Measurements from ENCODE around the gene RHBDD2.
"Not testable (repeated sequence)": the region's sequence is repeated elsewhere in the genome, so short reads cannot be mapped to it uniquely, and the experiment has no call there.

RHBDD2 gene

DNA sequence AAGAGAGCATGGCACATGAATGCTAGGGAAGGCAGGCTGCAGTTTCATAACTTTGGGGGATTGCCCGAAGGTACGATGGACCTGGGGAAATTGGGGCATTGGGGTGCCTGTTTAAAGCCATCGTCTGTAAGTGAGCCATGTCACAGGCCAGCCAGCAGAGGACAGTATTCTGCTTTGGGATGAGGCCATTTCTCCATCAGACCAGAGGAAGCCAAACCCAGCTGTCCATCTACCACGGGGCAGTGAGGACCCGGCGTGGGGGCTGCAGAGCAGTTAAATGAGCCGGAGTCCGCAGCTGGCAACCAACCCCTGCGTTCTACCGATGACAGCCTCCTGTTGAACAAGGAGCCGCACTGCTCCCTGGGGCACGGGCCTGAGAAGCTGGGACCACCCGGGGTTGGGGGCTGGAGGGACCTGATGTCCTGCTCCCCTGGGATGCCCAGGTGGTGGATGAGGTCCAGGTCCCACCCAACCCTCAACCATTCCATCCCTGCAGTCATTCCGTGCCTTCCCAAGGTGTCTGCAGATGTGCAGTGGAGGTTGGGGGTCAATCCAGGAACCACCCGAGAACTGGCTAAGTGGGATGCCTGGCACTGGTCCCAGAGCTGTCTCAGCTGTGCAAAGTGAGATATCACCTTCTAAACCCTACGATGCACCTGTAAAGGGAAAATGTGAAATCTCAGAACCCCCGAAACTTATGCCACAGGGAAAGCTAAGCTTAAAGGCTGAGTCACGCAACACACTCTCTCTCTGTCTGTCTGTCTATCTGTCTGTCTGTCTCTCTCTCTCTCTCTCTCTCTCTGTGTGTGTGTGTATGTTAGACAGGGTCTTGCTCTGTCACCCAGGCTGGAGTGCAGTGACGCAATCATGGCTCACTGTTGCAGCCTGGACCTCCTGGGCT is 12.1 kb upstream of the RHBDD2 start:
- DNase-seq (ENCODE audit: low read depth in 2 of 2): peak in 1 of 2 donors; percentile 13

DNA sequence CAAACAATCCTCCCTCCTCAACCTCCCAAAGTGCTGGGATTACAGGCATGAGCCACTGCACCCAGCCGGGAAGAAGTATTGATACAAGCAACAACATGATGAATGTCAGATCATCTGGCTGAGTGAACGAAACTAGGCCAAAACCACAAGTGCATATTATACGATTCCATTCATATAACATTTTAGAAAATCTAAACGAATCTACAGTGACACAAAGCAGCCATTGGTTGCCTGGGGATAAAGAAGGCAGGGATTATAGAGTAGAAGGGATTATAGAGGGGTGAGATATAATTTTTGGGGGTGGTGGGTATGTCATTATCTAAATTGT is 11.5 kb upstream of the RHBDD2 start:
- DNase-seq (ENCODE audit: low read depth in 2 of 2): no peak

DNA sequence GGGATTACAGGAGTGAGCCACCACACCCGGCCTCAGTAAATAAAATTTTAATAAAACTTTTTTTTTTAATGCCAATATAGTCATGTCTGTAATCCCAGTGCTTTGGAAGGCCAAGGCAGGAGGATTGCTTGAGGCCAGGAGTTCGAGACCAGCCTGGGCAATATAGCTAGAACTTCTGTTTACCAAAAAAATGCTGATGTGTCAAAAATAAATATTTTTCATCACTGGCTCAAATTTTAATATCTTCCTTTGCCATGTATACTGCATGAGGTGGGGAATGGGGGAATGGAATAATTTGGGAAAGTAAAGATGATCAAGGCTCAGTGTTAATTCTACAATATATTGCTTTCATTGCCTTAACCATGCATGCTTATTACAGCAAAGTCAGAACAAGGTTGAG is 10.7 kb upstream of the RHBDD2 start:
- no peak for DNase-seq (ENCODE audit: low read depth in 2 of 2)

DNA sequence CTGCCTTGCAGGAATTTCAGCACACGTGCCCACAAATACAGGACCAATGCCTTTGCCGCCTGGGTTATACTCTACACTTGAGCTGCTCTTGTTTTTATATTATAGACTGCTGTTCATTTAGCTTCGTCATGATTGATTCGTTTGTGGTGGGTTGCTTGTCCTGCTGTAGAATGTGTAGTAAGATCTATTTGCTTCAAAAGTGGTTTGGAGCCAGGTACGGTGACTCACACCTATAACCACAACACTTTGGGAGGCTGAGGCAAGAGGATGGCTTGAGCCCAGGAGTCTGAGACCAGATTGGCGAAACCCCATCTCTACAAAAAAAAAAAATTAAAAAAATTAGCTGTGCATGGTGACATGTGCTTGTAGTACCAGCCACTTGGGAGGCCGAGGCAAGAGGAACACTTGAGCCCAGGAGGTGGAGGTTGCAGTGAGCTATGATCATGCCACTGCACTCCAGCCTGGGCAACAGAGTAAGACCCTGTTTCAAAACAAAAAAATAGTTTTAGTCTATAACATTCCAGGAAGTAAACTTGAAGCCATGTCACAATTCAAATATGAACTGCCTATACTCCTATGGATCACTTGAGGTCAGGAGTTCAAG is 9.0 kb upstream of the RHBDD2 start:
- no peak for DNase-seq (ENCODE audit: low read depth in 2 of 2)

DNA sequence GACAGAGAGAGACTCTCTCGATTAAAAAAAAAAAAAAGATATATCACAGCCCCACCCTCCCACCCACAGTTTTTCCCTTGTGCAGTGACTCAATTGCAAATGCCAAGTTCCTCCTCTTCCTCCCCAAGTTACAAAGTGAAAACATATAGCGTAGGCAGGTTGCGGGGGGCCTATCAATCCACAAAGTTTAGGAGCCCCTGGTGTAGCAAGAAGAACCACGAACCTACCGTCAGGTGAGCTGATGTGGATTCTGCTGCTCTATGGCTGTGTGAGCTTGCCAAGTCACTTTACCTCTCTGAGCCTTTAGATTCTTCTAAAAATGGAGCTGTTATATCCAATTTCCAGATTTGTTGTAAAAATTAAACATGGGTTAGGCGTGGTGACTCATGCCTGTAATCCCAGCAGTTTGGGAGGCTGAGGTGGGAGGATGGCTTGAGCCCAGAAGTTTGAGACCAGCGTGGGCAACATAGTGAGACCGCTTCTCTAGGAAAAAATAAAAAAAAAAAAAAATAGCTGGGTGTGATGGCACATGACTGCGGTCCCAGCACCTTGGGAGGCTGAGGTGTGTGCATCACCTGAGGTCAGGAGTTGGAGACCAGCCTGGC is 8.2 kb upstream of the RHBDD2 start:
- no peak for DNase-seq (ENCODE audit: low read depth in 2 of 2)

DNA sequence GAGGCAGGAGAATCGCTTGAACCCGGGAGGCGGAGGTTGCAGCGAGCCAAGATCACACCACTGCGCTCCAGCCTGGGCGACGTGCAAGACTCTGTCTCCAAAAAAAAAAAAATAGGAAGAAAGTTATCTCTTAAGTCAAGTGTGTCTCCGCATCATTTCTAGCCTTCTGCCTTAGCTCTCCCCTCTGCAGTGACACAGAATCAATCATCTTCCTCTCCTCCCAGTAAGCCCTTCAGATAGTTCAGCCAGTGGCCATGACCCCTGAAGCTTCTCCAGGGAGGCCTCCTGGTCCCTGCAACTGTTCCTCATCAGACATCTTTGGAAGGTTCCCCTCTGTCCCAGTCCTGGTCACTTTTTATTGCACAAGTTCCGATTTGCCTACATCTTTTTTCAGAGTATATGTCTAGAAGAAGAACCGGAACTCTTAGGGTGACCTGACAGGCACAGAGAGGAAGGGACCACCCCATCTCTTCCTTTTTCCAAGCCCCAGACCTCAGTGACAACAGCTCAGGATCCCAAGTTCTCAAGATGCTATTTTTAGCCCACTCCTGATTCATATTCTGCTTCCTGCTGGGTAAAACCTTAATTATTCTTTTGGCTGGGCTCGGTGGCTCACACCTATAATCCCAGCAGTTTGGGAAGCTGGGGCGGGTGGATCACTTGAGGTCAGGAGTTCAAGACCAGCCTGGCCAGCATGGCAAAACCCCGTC is 6.6 kb upstream of the RHBDD2 start:
- no peak for DNase-seq (ENCODE audit: low read depth in 2 of 2)

DNA sequence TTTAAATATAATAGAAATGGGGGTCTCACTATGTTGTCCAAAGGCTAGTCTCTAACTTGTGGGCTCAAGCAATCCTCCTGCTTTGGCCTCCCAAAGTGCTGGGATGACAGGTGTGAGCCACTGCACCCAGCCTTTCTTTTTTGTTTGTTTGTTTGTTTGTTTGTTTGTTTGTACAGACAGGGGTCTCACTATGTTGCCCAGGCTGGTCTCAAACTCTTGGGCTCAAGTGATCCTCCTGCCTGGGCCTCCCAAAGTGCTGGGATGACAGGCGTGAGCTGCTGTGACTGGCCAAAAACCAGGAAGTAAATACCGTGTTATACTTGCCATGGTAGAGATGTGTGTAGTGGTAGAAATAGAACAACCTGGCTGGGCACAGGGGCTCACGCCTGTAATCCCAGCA is 4.7 kb upstream of the RHBDD2 start:
- DNase-seq (ENCODE audit: low read depth in 2 of 2): not testable (repeated sequence)

DNA sequence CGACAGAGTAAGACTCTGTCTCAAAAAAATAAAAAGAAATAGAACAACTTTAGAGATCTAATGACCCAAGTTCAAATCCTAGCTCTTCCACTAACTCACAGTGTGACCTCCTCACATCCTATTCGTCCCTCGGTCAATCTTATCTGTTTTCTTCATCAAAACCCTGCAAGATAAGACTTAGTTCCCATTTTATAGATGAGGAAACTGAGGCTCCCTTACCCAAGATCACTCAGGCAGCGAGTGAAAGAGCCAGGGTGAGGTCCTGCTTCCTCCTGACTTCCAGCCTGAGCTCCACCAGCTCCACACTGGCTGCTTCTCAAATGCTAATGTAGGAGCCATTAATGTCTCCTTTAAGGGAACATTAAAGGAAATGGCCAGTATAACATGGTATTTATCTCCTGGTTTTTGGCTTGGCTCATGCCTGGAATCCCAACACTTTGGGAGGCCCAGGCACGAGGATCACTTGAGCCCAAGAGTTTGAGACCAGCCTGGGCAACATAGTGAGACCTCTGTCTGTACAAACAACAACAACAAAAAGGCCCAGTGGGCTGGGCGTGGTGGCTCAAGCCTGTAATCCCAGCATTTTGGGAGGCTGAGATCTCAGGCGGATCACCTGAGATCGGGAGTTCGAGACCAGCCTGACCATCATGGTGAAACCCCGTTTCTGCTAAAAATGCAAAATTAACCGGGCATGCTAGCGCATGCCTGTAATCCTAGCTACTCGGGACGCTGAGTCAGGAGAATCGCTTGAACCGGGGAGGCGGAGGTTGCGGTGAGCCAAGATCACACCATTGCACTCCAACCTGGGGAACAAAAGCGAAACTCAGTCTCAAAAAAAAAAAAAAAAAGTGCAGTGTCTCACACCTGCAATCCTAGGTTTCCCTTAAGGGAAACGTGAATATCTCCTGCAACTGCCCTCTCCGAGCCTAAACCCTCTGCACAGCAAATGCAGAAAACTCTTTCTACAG is 3.4 kb upstream of the RHBDD2 start:
- DNase-seq (ENCODE audit: low read depth in 2 of 2): no peak

DNA sequence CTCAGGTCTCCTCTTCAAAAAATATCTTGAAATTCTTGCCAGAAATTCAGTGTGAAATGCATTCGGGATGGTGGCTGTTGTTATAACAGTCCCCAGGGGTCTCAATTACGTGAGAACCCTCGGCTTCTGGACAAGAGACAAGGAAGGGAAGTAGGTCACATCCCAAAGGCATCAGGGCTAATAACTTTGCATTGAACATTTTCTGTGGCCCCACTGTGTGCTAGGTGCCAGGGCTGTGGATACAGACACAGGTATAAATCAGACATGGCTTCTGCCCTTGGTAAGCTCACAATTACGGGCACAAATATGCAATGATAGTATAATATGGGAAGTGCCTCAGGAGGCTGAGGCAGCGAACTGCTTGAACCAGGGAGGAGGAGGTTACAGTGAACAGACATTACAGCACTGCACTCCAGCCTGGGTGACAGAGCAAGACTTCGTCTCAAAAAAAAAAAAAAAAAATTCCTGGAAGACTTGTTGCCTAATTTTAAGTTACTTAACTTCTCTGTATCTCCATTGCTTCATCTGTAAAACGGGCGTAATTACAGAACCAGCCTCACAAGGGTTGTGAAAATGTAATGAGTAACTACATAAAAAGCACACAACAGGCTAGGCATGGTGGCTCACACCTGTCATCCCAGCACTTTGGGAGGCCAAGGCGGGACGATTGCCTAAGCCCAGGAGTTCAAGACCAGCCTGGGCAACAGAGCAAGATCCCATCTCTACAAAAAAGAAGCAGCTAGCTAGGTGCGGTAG is 2.5 kb upstream of the RHBDD2 start:
- DNase-seq (ENCODE audit: low read depth in 2 of 2): no peak

DNA sequence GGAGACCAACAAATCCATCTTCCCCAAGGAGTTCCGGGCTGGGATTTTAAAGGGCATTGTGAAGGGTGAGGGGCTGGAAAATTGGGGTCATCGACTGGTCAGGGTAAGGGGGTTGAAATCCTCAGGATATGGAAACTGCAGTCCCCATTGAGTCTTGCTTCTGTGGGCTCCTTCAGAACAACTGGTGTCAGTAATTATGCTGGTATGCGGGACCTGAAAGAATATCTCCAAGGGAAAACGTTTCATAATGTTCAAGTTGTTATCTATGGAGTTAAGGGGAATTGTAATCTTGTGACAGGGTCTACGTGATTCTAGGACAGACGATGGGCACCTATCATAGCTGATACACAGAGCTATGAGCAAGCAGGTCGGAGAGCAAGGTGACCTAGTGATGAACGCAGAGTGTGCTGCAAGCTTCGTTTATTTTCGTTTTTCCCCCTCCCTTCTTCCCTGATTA is 494 bp upstream of the RHBDD2 start:
- no peak for DNase-seq (ENCODE audit: low read depth in 2 of 2)

DNA sequence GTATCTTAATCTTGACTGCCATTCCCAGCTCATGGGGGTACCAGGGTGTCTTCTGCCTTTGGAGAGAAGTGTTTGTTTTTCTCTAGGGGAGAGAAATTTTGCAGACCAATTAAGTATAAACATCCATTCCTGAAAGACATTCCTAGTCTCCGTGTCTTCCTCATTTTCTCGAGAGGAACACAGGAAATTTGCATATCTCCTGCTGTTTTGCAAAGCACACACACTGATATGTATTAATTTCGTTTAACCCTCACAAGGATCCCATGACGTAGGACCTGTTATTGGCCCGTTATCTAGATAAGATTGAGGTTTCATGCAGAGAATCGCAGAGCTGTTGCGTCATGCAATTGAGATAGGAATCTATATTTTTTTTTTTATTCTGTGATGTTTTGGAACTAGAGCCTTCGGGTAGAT is 944 bp downstream of the RHBDD2 start:
- no peak for DNase-seq (ENCODE audit: low read depth in 2 of 2)

DNA sequence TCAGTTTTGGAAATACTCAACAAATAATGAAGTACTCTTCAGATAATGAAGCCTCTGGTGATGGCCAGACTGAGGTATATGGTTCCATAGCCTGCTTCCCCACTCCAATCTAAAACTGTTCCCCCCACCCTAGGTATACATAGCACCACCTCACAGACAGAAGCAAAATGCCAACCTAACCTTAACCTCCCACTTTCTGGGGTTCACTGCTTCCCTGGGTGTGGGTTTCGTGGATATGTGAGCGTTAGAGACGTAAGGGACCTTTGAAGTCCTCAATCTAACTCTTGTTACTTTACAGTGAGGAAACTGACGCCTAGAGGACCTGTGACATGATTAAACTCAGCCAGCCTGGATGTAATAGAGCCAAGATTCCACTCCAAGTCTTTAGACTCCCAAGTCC is 1.4 kb downstream of the RHBDD2 start:
- no peak for DNase-seq (ENCODE audit: low read depth in 2 of 2)

DNA sequence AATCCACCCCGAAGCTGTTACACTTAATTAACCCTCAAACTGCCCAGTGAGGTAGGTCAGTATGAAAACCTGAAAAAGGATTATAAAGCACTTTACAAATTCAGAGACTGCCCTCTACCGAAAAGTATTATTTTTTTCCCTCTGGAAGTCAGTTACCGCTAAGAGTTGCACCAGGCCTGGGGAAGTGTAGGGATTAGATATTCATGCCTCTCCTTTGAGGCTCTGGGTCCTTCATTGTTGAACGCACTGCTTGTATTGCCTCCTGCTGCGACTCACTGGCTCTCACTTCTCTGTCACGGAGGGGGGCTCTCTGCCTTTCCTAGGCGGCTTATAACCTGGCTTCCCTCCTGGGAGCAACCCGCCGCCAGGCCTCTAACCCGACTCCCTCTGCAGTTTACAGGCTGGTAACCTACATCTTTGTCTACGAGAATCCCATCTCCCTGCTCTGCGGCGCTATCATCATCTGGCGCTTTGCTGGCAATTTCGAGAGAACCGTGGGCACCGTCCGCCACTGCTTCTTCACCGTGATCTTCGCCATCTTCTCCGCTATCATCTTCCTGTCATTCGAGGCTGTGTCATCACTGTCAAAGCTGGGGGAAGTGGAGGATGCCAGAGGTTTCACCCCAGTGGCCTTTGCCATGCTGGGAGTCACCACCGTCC is 2.7 kb downstream of the RHBDD2 start:
- no peak for DNase-seq (ENCODE audit: low read depth in 2 of 2)

DNA sequence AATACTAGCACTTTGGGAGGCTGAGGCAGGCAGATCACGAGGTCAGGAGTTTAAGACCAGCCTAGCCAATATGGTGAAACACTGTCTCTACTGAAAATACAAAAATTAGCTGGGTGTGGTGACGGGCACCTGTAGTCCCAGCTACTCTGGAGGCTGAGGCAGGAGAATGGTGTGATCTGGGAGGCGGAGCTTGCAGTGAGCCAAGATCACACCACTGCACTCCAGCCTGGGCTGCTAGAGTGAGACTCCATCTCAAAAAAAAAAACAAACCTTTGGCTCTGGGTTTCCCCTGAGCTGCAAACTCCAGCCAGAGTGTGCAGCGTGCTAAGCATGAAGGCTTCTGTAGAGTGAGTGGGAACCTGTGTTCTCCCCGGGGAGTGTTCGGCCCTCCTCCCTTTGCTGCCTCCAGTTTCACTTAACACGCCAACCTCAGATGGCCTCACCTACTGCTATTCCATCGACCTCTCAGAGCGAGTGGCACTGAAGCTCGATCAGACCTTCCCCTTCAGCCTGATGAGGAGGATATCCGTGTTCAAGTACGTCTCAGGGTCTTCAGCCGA is 4.5 kb downstream of the RHBDD2 start:
- not testable (repeated sequence) for DNase-seq (ENCODE audit: low read depth in 2 of 2)

DNA sequence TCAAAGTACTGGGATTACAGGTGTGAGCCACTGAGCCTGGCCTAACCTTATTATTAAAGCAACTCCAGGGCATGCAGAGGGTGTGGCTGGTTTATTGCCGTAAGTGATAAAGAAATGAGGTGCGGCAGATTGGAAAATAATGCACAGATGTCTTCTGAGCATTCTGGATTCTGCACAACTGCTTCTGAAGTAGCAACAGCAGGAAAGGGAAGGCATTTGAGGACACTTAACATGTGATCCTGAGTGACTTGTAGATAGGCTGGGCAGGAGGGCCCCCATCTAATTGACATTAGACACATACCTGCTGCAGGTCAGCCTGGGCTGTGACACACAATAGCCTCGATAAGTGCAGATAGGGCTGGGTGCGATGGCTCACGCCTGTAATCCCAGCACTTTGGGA is 5.6 kb downstream of the RHBDD2 start:
- no peak for DNase-seq (ENCODE audit: low read depth in 2 of 2)

DNA sequence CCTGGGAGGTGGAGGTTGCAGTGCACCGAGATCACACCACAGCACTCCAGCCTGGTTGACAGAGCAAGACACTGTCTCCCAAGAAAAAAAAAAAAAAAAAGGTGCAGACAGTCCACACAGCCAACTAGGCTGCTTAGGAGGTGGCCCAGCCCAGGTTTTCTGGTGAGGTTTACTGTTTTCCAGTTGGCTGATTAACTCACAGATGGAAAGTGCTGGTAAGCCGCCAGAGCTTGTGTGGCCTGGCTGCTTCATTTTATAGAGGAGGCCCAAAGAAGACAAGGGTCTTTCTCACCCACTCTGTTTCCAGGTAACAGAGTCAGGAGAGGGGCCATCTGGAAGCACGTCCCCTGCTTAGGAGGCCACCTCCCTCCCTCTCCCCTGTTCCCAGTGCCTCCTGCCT is 6.2 kb downstream of the RHBDD2 start:
- no peak for DNase-seq (ENCODE audit: low read depth in 2 of 2)

DNA sequence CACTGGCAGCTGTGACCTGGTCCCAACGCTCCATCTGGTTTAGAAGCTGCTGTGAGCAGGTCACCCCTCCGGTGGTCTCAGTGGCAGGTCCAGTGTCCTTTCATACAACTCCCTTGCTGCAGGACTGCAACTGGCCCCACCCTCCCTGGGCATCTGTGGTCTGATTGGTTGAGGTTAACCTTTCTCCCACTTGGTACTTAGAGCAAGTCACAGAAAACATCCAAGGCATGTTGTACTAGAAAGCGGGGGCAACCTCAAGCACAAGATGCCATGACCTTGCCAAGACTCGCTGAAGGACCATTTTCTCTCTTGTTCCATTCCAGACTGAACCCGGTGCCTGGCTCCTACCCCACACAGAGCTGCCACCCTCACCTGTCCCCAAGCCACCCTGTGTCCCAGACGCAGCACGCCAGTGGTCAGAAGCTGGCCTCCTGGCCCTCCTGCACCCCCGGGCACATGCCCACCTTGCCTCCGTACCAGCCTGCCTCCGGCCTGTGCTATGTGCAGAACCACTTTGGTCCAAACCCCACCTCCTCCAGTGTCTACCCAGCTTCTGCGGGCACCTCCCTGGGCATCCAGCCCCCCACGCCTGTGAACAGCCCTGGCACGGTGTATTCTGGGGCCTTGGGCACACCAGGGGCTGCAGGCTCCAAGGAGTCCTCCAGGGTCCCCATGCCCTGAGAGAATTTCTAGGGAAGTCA is 9.0 kb downstream of the RHBDD2 start:
- DNase-seq (ENCODE audit: low read depth in 2 of 2): no peak

DNA sequence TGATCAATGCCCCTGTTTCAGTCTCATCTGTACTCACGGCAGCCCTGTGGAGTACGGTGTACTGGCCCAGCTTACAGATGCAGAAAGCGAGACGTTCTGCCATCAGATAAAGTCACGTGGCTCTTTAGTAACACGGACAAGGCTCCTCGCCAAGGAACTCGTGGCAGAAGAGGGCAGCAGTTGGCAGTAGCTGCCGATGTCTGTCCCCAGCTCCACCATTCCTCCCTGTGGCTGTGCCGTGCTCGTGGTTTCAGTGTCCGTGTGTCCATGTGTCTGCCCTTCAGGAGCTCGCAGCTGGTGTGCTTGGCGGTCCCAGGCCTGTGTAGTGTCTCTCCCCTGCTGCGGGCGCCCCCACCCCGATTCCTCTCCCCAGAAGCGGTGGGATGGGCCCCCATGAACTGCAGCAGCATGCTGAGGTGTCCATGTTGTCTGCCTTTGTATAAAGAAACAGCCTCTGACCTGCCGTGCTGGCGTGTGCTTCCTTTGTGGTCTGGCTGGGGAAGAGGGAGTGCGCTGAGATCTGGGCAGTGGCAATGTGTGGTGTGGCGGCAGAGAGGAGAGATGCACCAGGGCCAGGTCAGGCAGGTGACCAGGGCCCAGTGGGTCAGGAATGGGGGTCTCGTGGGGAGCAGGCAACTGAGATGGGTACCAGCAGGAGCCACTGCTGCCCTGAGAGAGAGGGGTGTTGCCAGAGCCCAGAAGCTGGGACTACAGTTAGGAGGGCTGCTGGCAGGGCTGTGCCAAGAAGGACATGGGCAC is 9.8 kb downstream of the RHBDD2 start:
- DNase-seq (ENCODE audit: low read depth in 2 of 2): no peak
